ENCODE data around the gene MTHFD1L. TPM values are rescaled to one million over a fixed set of nuclear protein-coding genes. Genes with fewer than 3 reads are reported as not detected.
A peak's percentile ranks its signal among the peaks of the same experiment; 100 is the strongest.

MTHFD1L gene
- total RNA-seq, 1 experiment from 2014 or later = 47.8 TPM

GRCh38 chr6:151002491-151002935, 137.0 kb downstream of the MTHFD1L start:
- H3K4me3 Mint-ChIP-seq (ENCODE audit: low read depth, unreplicated experiment) = no peak overlapping the region
- no peak for TF ChIP-seq CTCF (IDR thresholded peaks at IDR 0.05; ENCODE audit: unreplicated experiment)
- no peak overlapping the region for H3K27ac Mint-ChIP-seq (ENCODE audit: unreplicated experiment)
- no TSS peak for BruUV-seq (replicated peaks)
- CTCF ChIA-PET = no interaction called here
- H3K36me3 Mint-ChIP-seq (ENCODE audit: insufficient read depth, unreplicated experiment) = peaks cover 10% of the 10 kb centered on the region
- H3K4me1 Mint-ChIP-seq (ENCODE audit: low read depth, unreplicated experiment) = peaks cover 18% of the 10 kb centered on the region
- no peaks in the 10 kb centered on the region for H3K9me3 Mint-ChIP-seq (ENCODE audit: low read depth, unreplicated experiment)
- intact Hi-C loops (cut with micrococcal nuclease; ENCODE audit: unreplicated experiment) = no loop called here
- DNase-seq = no peak
- no peaks in the 10 kb centered on the region for H3K27me3 Mint-ChIP-seq (ENCODE audit: unreplicated experiment)

DNA sequence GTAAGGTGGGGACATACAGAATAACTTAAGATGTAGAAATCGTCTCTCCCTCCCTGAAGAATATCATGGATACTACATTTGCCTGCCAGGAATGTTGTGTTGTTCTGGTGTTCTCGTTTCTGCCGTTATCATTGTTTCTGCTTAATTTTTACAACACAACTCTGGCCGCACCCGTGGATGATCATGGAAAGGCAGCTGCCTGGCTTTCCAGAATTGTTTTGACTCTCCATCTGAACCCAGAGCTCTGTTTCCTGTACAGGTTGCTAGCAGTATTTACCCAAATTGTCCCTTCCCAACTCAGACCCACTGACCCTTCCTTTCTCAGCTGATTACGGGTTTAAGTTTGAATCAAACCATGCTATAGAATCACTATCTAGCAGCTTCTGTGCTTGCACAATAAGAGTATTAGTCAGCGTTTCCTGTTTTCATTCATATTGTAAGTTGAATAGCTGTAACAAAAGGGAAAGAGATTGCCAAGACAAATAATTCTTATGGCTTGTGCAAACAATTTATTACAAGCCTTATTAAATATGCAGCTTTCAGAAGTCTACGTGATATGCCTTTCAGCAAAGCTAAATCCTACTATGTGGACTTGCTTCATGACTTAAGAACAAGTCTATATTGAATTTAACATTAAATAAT, 139.0 kb downstream of the MTHFD1L start:
- peak overlapping the region; percentile 59 for H3K4me3 Mint-ChIP-seq (ENCODE audit: low read depth, unreplicated experiment)
- DNase-seq = peak; percentile 2
- no peaks in the 10 kb centered on the region for H3K9me3 Mint-ChIP-seq (ENCODE audit: low read depth, unreplicated experiment)
- intact Hi-C loops (cut with micrococcal nuclease; ENCODE audit: unreplicated experiment) = no loop called here
- H3K4me1 Mint-ChIP-seq (ENCODE audit: low read depth, unreplicated experiment) = peaks cover 18% of the 10 kb centered on the region
- no TSS peak for BruUV-seq (replicated peaks)
- peak overlapping the region; percentile 82 for H3K27ac Mint-ChIP-seq (ENCODE audit: unreplicated experiment)
- CTCF ChIA-PET = interaction anchor here (0.6 to 1.5 kb wide), 7 partner anchors 9 to 330 kb away, joined by 3 to 14 read pairs (median 5); no protein-coding TSS in a partner anchor
- H3K36me3 Mint-ChIP-seq (ENCODE audit: insufficient read depth, unreplicated experiment) = peaks cover 10% of the 10 kb centered on the region
- no peak for TF ChIP-seq CTCF (IDR thresholded peaks at IDR 0.05; ENCODE audit: unreplicated experiment)
- H3K27me3 Mint-ChIP-seq (ENCODE audit: unreplicated experiment) = no peaks in the 10 kb centered on the region

GRCh38 chr6:151005164-151005563, 139.7 kb downstream of the MTHFD1L start:
- no peak for TF ChIP-seq CTCF (IDR thresholded peaks at IDR 0.05; ENCODE audit: unreplicated experiment)
- BruUV-seq (replicated peaks) = no TSS peak
- CTCF ChIA-PET = interaction anchor here (0.6 to 1.5 kb wide), 5 partner anchors 9 to 330 kb away, joined by 3 to 14 read pairs (median 5); no protein-coding TSS in a partner anchor
- intact Hi-C loops (cut with micrococcal nuclease; ENCODE audit: unreplicated experiment) = no loop called here
- H3K27ac Mint-ChIP-seq (ENCODE audit: unreplicated experiment) = peak overlapping the region; percentile 49
- H3K4me3 Mint-ChIP-seq (ENCODE audit: low read depth, unreplicated experiment) = no peak overlapping the region
- no peaks in the 10 kb centered on the region for H3K27me3 Mint-ChIP-seq (ENCODE audit: unreplicated experiment)
- H3K4me1 Mint-ChIP-seq (ENCODE audit: low read depth, unreplicated experiment) = peaks cover 18% of the 10 kb centered on the region
- peaks cover 10% of the 10 kb centered on the region for H3K36me3 Mint-ChIP-seq (ENCODE audit: insufficient read depth, unreplicated experiment)
- H3K9me3 Mint-ChIP-seq (ENCODE audit: low read depth, unreplicated experiment) = no peaks in the 10 kb centered on the region
- DNase-seq = no peak

GRCh38 chr6:151005896-151006632, 140.6 kb downstream of the MTHFD1L start:
- Mint-ChIP-seq H3K27me3 (ENCODE audit: unreplicated experiment) (no peaks in the 10 kb centered on the region), H3K4me1 (ENCODE audit: low read depth, unreplicated experiment) (peaks cover 18% of the 10 kb centered on the region), H3K36me3 (ENCODE audit: insufficient read depth, unreplicated experiment) (peaks cover 10% of the 10 kb centered on the region), H3K27ac (ENCODE audit: unreplicated experiment) (no peak overlapping the region), H3K9me3 (ENCODE audit: low read depth, unreplicated experiment) (no peaks in the 10 kb centered on the region), H3K4me3 (ENCODE audit: low read depth, unreplicated experiment) (no peak overlapping the region)
- CTCF ChIA-PET = no interaction called here
- no peak for TF ChIP-seq CTCF (IDR thresholded peaks at IDR 0.05; ENCODE audit: unreplicated experiment)
- DNase-seq = no peak
- BruUV-seq (replicated peaks) = no TSS peak
- intact Hi-C loops (cut with micrococcal nuclease; ENCODE audit: unreplicated experiment) = no loop called here

Measured in Calu3 (cell line).